T1000 (cell line): ENCODE measurements around the gene KCNJ2.

Source experiments
- DNase-seq: peaks from one replicate; lab custom pipeline; 2025; ENCODE audit warnings: mixed read lengths; lab: John Stamatoyannopoulos, UW

KCNJ2 gene

GRCh38 chr17:70159980-70160379 lies 9.4 kb upstream of the KCNJ2 start:
- no peak for DNase-seq

DNA sequence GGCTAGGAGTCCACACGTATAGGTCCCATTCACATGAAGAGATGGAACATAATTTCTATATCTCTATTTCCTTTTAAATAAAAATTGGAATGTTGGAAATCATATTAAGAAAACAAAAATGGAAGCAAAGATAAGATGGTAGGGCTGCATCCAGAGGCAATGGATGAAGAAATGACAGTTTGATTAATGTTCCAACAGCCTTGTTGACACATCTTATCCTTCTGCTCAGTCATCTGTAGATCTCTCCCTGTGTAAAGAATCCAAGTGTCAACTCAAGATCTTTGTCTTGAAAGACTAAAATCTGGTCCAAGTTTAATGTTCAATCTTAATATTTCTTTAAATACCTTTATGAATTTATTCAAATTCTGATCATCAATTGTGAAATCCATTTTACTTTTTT lies 7.8 kb upstream of the KCNJ2 start:
- no peak for DNase-seq

DNA sequence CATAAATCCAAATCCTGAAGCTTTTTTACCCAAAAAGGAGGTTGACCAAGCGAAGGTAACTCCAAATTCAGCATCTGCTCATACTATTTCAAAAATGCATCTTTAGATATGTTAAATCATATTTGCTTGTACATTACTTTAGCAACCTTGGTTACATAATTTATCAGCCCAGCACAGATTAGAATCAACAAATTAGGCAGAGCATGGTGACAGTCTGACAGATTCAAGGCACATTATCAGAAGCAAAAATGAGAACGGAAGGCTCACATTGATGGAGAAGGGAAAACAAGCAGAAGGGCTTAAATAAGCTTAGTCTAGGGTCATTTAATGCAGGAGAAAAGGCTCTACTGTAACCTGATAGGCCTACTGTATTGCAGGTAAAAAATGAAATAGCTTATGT lies 3.9 kb upstream of the KCNJ2 start:
- DNase-seq: no peak

GRCh38 chr17:70166615-70167014 lies 2.7 kb upstream of the KCNJ2 start:
- DNase-seq: no peak

GRCh38 chr17:70168044-70168976 lies 1.0 kb upstream of the KCNJ2 start:
- DNase-seq: no peak

DNA sequence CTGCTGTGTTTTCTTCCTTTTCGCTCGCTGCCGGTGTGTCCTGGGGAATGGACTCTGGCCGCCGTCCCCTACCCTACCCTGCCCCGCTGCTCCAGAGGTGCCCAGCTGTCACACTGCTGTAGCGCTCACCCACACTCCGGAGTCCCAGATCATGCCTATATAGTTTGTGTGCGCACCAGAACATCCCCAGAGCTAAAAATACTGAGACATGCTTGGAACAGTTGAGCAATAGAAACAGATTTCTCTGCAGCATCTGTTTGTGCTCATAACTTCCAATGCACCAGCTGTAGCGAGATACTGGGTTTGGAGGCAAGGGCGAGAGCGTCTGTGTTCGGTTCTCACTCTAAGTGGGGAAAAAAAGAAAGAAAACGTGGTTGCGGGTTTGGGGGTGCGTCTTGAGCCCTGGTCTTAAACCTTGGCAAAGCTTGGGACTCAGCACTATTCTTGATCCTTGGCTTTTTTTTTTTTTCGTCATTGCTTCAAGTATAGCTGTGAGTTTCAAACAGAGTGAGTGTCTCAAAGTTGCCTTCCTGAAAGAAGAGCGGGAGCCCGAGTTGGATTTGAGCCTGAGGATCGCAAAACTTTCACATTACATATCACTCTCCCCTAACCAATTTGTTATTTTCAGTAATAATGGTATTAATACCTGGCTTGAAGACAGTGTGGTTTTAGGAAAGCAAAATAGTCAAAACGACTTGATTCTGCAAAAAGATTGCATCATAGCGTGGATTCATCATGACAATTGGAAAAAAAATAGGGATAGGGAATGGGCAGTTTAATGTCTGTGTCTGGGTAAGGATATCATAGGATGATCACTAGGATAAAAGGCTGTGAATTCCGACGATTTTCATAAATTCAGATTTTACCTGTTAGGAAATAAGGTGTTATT lies 621 bp downstream of the KCNJ2 start:
- no peak for DNase-seq

DNA sequence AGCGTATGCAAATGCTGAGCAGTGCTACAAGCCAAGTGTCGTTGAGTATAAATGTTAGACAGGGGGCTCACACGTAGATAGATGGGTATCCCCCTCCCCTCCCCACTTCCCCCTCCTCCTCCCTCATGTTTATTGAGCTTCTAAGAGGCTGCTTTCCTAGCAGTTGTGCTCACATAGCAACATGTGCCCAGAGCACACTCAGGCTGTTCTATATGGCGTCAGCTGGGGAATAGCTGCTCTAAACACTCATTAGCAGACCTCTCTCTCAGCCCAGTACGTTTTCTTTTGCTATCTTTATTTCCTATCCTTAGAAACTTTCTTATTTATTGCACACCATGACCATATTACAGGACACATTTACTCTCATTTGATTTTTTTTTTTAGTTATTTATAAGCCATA lies 1.8 kb downstream of the KCNJ2 start:
- no peak for DNase-seq

DNA sequence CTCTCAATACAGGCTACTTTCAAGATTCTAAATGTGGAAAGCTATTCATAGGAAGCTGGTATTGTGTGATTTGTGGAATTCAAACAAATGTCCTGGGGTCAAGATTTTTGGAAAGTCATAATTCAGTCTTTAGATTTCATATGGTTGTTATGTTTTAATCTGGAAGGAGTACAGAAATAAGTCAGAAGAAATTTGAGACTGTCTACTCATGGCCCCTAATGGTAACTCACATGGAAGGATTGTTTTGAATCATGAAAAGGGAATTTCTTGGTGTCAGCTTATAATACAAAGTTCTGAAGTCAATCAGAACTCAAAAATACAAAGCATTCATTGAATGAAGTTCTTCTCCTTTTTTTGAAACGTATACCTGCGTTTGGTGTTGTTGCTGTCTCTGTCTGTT lies 3.1 kb downstream of the KCNJ2 start:
- DNase-seq: no peak

- no peak for DNase-seq
Measured at GRCh38 chr17:70172923-70173322, 3.6 kb downstream of the KCNJ2 start.

- no peak for DNase-seq
Measured at GRCh38 chr17:70173681-70174080, 4.3 kb downstream of the KCNJ2 start.

DNA sequence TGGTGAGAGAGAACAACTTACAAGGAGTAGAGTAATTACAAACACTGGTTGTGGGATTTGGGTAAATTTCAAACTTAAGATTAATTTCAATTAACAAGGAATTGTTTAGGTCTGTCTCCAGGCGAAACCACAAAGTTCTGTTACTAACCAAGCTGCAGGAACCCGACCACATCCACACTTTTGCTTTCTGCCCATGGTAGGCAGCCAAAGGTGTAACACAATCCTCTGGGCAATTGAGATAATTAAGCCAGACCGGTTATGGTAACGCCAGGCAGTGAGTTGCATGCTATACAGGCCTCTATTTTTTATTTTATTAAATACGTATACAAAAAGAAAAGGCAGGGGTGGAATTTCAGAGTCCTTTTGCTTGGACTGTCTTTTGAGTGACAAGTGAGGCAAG lies 12.0 kb downstream of the KCNJ2 start:
- DNase-seq: no peak

GRCh38 chr17:70181866-70182265 lies 12.5 kb downstream of the KCNJ2 start:
- DNase-seq: no peak

- no peak for DNase-seq
Measured at GRCh38 chr17:70183508-70183907, 14.2 kb downstream of the KCNJ2 start.

GRCh38 chr17:70184207-70184606 lies 14.9 kb downstream of the KCNJ2 start:
- DNase-seq: no peak

- no peak for DNase-seq
Measured at GRCh38 chr17:70184770-70185169, 15.4 kb downstream of the KCNJ2 start.

GRCh38 chr17:70185285-70185684 lies 16.0 kb downstream of the KCNJ2 start:
- DNase-seq: no peak

DNA sequence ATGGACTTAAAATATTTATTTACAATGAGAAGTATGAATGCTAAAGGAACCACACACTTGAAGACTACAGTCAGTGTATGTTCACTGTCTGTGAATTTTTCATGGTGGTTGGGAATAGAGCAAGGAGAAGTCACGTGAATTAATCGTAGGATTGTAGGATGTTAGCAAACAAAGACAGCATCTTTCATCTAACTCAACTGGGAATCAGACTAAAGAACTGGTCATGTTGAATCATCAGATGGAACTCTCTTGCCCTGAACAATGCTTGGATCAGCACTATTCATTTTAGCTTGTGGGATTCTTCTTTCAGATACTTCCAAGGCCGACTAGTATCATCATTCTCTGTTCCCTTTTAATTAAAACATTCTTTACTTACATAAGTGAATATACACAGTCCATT lies 18.1 kb downstream of the KCNJ2 start:
- no peak for DNase-seq

DNA sequence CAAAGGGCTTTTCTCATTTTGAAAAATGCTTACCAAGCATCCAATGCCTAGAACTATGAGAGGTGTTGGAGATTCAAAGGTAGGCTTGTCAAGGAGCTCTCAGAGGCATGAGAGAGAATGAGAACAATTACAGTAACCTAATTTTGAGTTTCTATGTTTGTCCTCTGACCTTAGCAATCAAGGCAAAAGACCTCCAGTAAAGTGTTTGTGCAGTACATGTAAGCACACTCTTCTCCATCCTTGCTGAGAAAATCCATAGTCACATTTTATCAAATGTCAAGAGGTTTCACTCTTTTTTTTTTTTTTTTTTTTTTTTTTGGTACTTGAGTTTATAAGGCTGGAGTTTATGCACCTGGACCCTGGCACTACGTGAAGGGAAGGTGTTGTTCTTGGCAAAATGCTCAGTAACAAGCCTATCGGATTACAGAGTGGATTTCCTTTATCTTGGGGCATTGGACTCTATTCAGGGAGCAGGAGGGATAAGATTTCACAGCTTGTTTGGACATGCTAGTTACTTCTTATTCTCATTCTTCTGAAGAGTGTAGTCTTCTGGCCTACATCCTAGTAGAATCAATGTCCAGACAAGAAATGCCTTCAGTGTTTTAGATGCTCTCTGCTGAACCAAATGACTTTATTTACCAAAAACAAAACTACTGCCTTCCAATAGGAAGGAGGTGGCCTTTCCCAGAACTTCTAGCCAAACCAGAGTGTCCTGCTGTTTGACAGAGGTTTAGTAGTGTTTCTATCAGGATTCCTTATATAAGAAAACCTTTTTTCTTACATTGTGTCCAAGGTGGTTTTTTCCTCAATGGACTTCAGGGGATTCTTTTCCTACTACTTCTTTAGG lies 21.9 kb downstream of the KCNJ2 start:
- no peak for DNase-seq

- no peak for DNase-seq
Measured at GRCh38 chr17:70195091-70195490, 25.8 kb downstream of the KCNJ2 start.

DNA sequence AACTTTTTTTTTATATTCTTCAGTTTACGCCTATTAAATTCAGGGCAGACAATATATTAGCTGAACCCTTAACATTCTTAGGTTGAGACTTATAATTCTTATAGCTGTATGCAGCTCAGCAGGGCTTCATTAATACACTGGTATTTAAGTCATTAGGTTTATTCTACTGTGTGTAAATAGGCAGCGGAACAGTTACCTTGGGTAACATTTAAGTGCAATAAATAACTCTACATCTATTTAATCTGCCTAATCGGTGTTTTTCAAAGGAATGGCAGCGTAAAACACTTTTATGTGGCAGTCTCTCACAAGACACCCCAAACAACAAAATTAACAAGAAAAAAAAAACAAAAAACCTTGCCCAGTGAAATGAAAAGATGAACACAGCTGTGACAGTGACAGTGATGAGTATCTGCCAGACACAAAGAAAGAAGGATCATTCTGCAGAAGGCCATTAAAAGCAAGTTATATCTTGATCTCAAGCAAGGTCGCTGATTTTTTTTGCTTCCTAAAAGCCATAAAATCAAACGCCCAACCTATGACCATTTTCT lies 32.6 kb downstream of the KCNJ2 start:
- DNase-seq: no peak

GRCh38 chr17:70202840-70203239 lies 33.5 kb downstream of the KCNJ2 start:
- no peak for DNase-seq

DNA sequence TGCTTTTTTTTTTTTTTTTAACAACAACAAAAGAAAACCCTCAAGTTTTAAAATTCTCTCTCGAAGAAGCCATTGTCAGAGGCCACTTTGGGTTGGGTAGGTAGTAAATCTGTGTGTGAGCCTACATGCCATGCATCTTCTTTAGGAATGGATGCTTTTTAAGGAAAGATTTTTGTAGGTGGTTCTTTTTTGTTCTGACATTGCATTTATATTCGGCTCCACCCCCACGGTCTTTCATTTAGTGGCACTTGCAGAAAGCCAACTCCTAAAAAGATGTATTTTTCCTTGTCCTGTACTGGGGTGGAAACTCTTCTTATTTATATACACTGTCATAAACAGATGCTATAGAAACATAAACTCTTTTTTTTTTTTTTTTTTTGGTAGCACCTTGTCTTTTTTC lies 35.1 kb downstream of the KCNJ2 start:
- no peak for DNase-seq
